ENCODE data around the gene OR4F6. TPM values are rescaled to one million over a fixed set of nuclear protein-coding genes. Genes with fewer than 3 reads are reported as not detected.
"Not testable (repeated sequence)": the region's sequence is repeated elsewhere in the genome, so short reads cannot be mapped to it uniquely, and the experiment has no call there.

The OR4F6 gene
- total RNA-seq, 1 experiment from 2014 or later: not detected

GRCh38 chr15:101780225-101780624, 23.1 kb upstream of the OR4F6 start:
- not testable (repeated sequence) for H4K5ac ChIP-seq (ENCODE audit: insufficient read length, low read depth, low read length); H3K23me2 ChIP-seq (ENCODE audit: insufficient read length, low read depth, low read length, poor library complexity, severe bottlenecking); H2BK12ac ChIP-seq (ENCODE audit: insufficient read length, low read depth, low read length); H3K9me3 ChIP-seq (ENCODE audit: control insufficient read depth, low read depth, low read length); H3K4ac ChIP-seq (ENCODE audit: low read depth, low read length); H3K27me3 ChIP-seq (ENCODE audit: insufficient read depth, low read length); H2BK15ac ChIP-seq (ENCODE audit: low read depth, low read length); H3K56ac ChIP-seq (ENCODE audit: insufficient read length, low read depth, low read length); H3K4me1 Mint-ChIP-seq; H3K14ac ChIP-seq (ENCODE audit: insufficient read depth, low read length); H3K4me3 Mint-ChIP-seq; H3K79me1 ChIP-seq (ENCODE audit: insufficient read depth, low read depth, low read length, poor library complexity, severe bottlenecking); H3K27ac Mint-ChIP-seq; H4K8ac ChIP-seq (replicated peaks; ENCODE audit: insufficient read length, low read depth, low read length); H3T11ph ChIP-seq (ENCODE audit: low read length); H2AFZ ChIP-seq (ENCODE audit: low read length); H3K23ac ChIP-seq (ENCODE audit: insufficient read length, low read depth, low read length); H4K91ac ChIP-seq (ENCODE audit: insufficient read length, low read depth, low read length); H2BK5ac ChIP-seq (ENCODE audit: insufficient read length, low read length); H3K9ac ChIP-seq (ENCODE audit: extremely low read depth, insufficient read length, low read length); H3K79me2 ChIP-seq (ENCODE audit: insufficient read depth, low read length); H2AK5ac ChIP-seq (ENCODE audit: insufficient read length, low read length); H3K36me3 Mint-ChIP-seq (ENCODE audit: insufficient read depth in 1 of 3, low read depth in 3 of 3); DNase-seq; H3K4me1 ChIP-seq (ENCODE audit: insufficient read depth, low read length); H3K9me3 Mint-ChIP-seq; H3K27ac ChIP-seq (ENCODE audit: insufficient read length, low read depth, low read length); H4K20me1 ChIP-seq (ENCODE audit: control insufficient read depth, insufficient read depth, insufficient read length); H3K4me2 ChIP-seq (ENCODE audit: insufficient read depth, insufficient read length, low read length); H2BK20ac ChIP-seq (ENCODE audit: low read depth, low read length, poor library complexity, severe bottlenecking); H3K18ac ChIP-seq (ENCODE audit: insufficient read length, low read depth, low read length); H2BK120ac ChIP-seq (ENCODE audit: low read depth, low read length, poor library complexity, severe bottlenecking)
- H3K27me3 Mint-ChIP-seq (ENCODE audit: low read depth): peaks cover 33% of the 10 kb centered on the region
- no CpG with 5 or more reads among the region's 1 CpG for WGBS (ENCODE audit: extremely low coverage, insufficient read length, low lambda C conversion rate)
